GM19438 (cell line): ENCODE results near the gene LGALS3.

ENCODE experiments used
- ATAC-seq: cut with Tn5 transposase; IDR thresholded peaks from one replicate; pipeline ENCODE4 v1.9.1; 2021; ENCODE audit warnings: low read depth; ENCODE audit not compliant: unreplicated experiment

Gene LGALS3

DNA sequence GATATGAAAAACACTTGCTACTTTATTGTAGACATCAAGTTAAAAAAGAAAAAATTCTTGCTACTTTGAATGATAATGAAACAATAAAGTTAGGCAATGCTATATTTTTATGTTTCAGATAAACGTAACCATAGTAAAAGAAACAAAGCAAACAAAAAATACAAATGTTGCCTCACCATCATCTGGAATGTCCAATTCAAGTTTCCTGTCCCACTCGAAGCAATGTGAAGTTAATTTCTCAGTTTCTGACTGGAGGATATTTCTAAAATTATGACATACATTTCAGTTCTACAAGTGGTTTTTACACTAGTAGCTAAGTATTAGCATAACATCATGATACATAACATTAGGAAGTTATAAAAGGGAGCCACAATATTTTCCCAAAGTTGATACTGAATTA, 41.5 kb downstream of the LGALS3 start:
- no peak for ATAC-seq

DNA sequence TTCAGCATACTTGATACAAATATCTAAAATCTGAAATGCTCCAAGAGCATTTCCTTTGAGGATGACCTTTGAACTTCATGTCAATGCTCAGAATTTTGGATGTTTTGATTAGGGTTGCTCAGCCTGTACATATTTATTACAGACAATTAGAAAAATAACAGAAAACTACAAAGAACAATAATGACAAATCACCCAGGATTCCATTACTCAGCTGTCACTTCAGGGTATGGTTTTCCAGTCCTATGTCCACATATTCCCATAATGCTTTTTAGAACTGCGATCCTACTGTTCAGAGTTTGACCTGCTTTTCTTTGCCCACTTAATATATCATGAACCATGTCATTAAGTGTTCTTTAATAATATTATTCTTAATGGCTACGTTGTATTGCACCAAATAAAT, 51.0 kb downstream of the LGALS3 start:
- ATAC-seq: no peak

DNA sequence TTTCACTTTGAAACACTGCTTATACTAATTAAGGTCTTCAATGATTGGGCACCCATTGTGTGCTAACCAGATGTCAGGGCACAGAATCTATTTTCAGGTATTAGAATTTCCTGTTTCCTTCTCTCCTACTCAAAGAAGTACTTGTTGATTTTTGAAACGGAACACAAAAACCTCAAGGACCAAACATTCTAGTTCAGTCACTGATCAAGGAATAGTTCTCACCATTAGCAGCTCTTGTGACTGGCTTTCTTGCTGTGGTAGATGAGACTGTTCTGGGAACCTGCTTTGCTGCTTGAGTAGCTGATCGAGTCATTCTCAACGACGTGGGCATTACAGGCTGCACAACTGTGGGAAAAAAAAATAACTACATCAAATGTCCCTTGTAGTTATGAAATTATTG, 51.4 kb downstream of the LGALS3 start:
- peak; percentile 74 for ATAC-seq

DNA sequence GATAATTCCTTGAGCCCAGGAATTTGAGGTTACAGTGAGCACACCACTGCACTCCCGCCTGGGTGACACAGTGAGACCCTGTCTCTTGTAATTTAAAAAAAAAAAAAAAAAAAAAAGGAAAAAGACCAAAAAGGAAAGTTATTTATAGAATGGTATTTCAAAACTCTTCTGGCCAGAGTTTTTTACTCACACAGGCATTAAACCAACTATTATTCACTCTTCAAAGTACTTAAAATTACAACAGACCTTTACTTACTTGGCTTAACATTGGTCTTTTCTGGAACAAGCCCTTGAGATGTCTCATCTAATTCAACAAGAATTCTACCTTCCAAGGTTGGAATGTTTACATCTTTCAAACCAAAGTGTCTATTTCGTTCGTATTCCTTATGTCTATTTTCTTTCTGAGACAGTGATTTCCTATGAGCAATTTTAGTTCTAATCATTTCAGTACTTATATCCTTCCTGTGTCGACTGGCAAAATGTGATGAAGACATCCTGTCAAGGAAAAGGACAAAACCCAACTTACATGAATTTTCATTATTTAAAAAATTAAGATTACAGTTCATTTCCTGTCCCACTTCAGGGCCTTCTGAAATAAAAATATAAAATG, 59.7 kb downstream of the LGALS3 start:
- ATAC-seq: no peak

DNA sequence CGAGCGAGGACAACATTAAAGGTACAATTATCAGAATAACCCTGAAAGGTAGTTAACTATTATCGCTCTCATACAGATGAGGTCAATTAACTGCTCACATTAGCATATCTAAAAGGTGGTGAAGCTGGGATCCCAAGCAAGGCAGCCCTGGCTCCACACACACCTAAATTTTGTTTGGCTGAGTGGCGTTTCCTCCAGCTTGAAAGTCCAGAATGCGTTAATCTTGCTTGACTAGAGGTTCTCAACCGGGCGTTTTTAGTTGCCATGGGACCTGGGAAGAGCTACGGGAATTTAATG, 61.8 kb downstream of the LGALS3 start:
- ATAC-seq: no peak

DNA sequence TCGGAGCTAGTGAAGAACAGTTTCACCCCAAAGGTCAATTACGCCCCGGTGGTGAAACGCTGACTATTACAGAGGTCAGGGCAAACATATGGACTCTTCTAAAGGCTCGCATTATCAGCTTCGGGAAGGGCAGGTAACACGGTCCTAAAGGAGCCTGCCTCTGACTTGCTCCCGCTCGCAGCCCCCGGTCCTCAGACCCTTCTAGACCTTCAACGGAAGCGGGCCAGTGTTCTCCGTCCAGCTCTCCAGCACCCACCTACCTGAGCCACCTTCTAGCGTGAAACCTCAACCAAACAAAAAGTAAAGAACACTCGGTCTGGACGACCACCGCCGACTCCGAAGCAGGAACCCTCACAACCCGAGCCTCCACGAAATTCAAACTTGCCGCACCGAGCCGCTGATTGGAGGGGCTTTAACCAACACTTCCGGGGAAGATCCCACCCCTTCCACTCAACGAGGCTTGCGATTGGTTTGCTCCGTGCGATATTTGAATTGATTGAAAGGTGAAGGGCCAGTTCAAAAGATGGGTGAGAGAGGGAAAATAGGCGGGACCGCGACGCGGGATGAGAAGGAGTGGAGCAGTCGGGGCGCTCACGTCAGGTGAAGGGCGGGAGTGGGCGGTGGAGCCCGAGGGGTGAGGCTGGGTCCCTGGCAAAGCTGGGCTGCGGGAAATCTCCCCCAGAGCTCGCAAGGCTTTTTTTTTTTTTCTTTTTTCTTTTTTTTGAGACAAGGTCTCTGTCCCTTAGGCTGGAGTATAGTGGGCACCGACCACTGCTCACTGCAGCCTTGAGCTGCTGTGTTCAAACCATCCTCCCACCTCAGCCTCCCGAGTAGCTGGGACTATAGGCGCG, 62.4 kb downstream of the LGALS3 start, which contains the start of gene DLGAP5:
Gene DLGAP5, minus strand, starts transcription at position 383 of the 851 bp plus-strand sequence. CDS start 2,406 bp downstream, outside the sequence.
- ATAC-seq: peak; percentile 96

DNA sequence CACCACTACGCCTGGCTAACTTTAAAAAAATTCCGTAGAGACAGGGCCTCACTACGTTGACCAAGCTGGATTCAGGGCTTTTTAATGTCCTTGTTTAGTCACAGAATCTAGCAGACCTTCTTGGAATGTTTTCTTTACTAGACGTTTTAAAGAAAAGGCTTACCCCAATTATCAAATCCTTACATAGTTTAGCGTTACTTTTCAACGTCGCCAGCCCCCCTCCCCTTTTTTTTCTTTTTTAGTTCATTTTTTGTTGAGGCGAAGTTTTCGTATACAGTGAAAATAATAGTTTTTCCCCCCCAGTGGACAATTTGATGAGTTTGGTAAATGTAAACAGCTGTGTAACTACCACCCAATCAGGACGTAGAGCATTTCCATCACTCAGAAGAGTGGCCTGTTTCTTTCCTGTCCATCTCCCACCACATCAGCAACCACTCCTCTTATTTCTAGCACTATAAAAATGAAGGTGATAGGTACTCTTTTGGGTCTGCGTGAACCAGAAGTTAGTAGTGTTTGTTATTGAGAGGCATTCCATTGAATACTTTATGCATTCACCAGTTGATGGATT, 63.1 kb downstream of the LGALS3 start:
- ATAC-seq: no peak

DNA sequence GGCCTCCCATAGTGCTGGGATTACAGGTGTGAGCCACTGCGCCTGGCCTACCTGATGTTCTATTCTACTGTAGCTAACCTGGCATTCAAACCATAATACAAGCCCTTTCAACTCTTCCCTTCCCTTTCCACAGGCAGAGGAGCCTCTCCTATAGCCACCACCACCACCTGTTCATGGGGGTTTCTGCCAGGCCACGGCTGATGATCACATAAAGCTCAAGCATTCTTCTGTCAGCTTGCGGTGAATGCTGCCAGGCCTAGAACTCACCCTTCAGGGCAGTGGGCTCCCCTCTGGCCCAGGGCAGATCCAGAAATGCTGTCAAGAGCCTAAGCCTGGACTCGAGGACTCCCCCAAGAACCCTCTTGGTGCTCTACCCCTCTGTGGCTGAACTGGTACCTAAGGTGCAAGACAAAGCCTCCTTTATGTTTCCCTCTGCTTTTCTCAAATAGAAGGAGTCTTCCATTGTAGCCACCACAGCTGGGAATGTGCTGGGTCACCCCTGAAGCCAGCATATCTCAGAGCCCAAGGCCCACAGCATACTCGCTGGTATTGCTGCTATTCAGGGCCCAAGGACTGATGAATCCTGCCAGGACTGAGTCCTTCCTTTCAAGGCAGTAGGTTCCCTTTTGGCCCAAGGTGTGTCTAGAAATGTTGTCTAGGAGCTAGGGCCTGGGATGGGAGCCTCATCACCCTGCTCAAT, 65.8 kb downstream of the LGALS3 start:
- ATAC-seq: no peak
